PC-3 (cell line): ENCODE measurements around the gene MYLK4. TPM values are rescaled to one million over a fixed set of nuclear protein-coding genes. Genes with fewer than 3 reads are reported as not detected.

ENCODE experiments used
- ATAC-seq: fragments of 200-7000 bp; cut with Tn5 transposase; 2 replicates; pipeline ENCODE4 v1.9.1; 2020; ENCODE audit warnings: mild to moderate bottlenecking, moderate library complexity
- BruUV-seq: library from RNA; stranded (reverse); fragments of 400-500 nt; replicated peaks from 2 replicates; lab custom pipeline; 2021; lab: Mats Ljungman, UMichigan
- CTCF ChIA-PET: fragments of 300-600 bp; sonication (Branson Sonifier 250); formaldehyde crosslinking; loops from one replicate; lab custom pipeline; 2022; ENCODE audit warnings: antibody characterized with exemption; lab: Charles Lee
- POLR2A ChIA-PET: fragments of 300-600 bp; sonication (Branson Sonifier 250); formaldehyde crosslinking; loops from one replicate; lab custom pipeline; 2022; ENCODE audit warnings: antibody characterized with exemption; ENCODE audit not compliant: unreplicated experiment; lab: Charles Lee
- DNase-seq: peaks from one replicate; pipeline ENCODE4 v3.0.0-alpha.2; 2015
- H2AFZ ChIP-seq: fragments of 300-600 bp; sonication (generic); 2 replicates; pipeline ENCODE4 v1.6.0; 2016; ENCODE audit warnings: antibody characterized with exemption, low read length
- H3F3A ChIP-seq: fragments of 300-600 bp; sonication (generic); one replicate; pipeline ENCODE4 v1.6.0; 2017; ENCODE audit warnings: antibody characterized with exemption, low read length, control low read depth, mild to moderate bottlenecking; ENCODE audit not compliant: unreplicated experiment
- H3K27ac ChIP-seq: fragments of 300-600 bp; sonication (generic); 2 replicates; pipeline ENCODE4 v1.5.1; 2016; ENCODE audit warnings: mild to moderate bottlenecking, low read length
- H3K27me3 ChIP-seq: fragments of 300-600 bp; sonication (generic); 2 replicates; pipeline ENCODE4 v1.6.1; 2016; ENCODE audit warnings: low read length, mixed read lengths
- H3K36me3 ChIP-seq: fragments of 300-600 bp; sonication (generic); 2 replicates; pipeline ENCODE4 v1.6.1; 2016; ENCODE audit warnings: low read depth, mixed run types, low read length, mixed read lengths
- H3K4me1 ChIP-seq: fragments of 300-600 bp; sonication (generic); 2 replicates; pipeline ENCODE4 v1.5.1; 2016; ENCODE audit warnings: low read length; ENCODE audit not compliant: insufficient read depth
- H3K4me2 ChIP-seq: fragments of 300-600 bp; sonication (generic); 2 replicates; pipeline ENCODE4 v1.6.0; 2016; ENCODE audit warnings: low read length
- H3K4me3 ChIP-seq: fragments of 300-600 bp; sonication (generic); 2 replicates; pipeline ENCODE4 v1.5.1; 2016; ENCODE audit warnings: mild to moderate bottlenecking, low read length, mixed read lengths
- H3K79me2 ChIP-seq: fragments of 300-600 bp; sonication (generic); 2 replicates; pipeline ENCODE4 v1.6.1; 2017; ENCODE audit warnings: low read length, mixed read lengths
- H3K9ac ChIP-seq: fragments of 300-600 bp; sonication (generic); 2 replicates; pipeline ENCODE4 v1.6.0; 2016; ENCODE audit warnings: mild to moderate bottlenecking, low read length
- H3K9me2 ChIP-seq: fragments of 300-600 bp; sonication (generic); replicated peaks from 2 replicates; pipeline ENCODE4 v1.6.1; 2016; ENCODE audit warnings: mixed run types, low read length, mixed read lengths
- H3K9me3 ChIP-seq: fragments of 300-600 bp; sonication (generic); 2 replicates; pipeline ENCODE4 v1.6.1; 2016; ENCODE audit warnings: low read length, mixed read lengths
- H4K20me1 ChIP-seq: fragments of 300-600 bp; sonication (generic); 2 replicates; pipeline ENCODE4 v1.6.1; 2016; ENCODE audit warnings: low read length, mixed read lengths
- CTCF ChIP-seq: fragments of 300-600 bp; sonication (generic); conservative IDR thresholded peaks from 2 replicates; pipeline ENCODE4 v1.5.1; 2017; ENCODE audit warnings: antibody characterized with exemption, low read depth, mild to moderate bottlenecking, low read length
- EZH2 ChIP-seq: fragments of 300-600 bp; sonication (generic); IDR thresholded peaks from one replicate; pipeline ENCODE4 v1.6.1; 2017; ENCODE audit warnings: antibody characterized with exemption, mild to moderate bottlenecking, low read length; ENCODE audit not compliant: unreplicated experiment
- EZH2phosphoT487 ChIP-seq: fragments of 300-600 bp; sonication (generic); IDR thresholded peaks from 2 replicates; pipeline ENCODE4 v1.6.1; 2018; ENCODE audit warnings: mild to moderate bottlenecking, antibody characterized with exemption, low read length, borderline replicate concordance
- intact Hi-C: fragments of 100-400 bp; cut with micrococcal nuclease; formaldehyde crosslinking; loops from 2 replicates; pipeline ENCODE4 v1.9.0; 2023
- total RNA-seq: library from RNA; depleted of rRNA; stranded (reverse); fragments of >200 nt; gene quantifications from 2 replicates; pipeline ENCODE4 v1.2.3, GENCODE V29; 2014

MYLK4 gene
- total RNA-seq, 1 experiment from 2014 or later, result 0.11 TPM

DNA sequence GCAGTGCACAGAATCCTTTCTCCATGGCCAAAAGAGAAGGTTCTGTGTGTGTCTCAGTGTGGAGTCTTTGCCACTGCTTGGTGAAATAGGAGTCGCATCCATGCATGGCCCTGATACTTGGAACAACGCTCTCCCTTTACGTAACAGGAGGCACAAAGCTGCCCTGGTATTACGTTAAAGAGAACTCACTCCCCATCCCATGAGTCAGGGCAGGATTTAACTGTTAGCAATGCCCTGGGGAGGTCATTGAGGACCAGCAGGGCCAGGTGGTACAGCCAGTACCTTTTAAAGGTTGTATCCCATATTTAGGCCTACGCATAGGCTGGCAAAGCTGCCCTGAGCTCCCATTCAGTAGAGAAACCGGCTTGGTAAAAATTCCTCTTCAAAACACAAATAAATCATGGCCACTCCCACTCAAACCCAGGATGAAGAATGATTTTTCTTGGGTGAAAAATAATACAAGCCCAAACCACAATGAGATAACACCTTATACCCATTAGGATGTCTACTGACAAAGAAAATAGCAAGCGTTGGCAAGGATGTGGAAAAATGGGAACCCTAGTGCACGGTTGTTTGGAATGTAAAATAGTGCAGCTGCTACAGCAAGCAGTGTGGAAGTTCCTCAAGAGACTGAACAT, 37.1 kb downstream of the MYLK4 start:
- H3K27ac ChIP-seq, result peak overlapping the region; percentile 61
- H4K20me1 ChIP-seq, result no peaks in the 10 kb centered on the region
- DNase-seq, result no peak
- TF ChIP-seq CTCF, result no peak
- H3K9me2 ChIP-seq, result no peaks in the 10 kb centered on the region
- H3K36me3 ChIP-seq, result no peaks in the 10 kb centered on the region; the same call in 1 of the 2 replicates
- intact Hi-C loops, result no loop called here
- ATAC-seq, result no peak
- H3F3A ChIP-seq, result no peaks in the 10 kb centered on the region
- H3K4me2 ChIP-seq, result peak overlapping the region; percentile 26
- H2AFZ ChIP-seq, result no peak overlapping the region
- peaks cover 15% of the 10 kb centered on the region for H3K9me3 ChIP-seq
- ChIA-PET POLR2A (interaction anchor here (0.5 kb wide), 1 partner anchor 72 kb away, joined by 3 read pairs; no protein-coding TSS in a partner anchor), CTCF (no interaction called here)
- H3K4me1 ChIP-seq, result peaks cover 21% of the 10 kb centered on the region
- H3K9ac ChIP-seq, result no peak overlapping the region
- BruUV-seq, result no TSS peak
- H3K4me3 ChIP-seq, result no peak overlapping the region
- no peaks in the 10 kb centered on the region for H3K79me2 ChIP-seq
- H3K27me3 ChIP-seq, result no peaks in the 10 kb centered on the region

DNA sequence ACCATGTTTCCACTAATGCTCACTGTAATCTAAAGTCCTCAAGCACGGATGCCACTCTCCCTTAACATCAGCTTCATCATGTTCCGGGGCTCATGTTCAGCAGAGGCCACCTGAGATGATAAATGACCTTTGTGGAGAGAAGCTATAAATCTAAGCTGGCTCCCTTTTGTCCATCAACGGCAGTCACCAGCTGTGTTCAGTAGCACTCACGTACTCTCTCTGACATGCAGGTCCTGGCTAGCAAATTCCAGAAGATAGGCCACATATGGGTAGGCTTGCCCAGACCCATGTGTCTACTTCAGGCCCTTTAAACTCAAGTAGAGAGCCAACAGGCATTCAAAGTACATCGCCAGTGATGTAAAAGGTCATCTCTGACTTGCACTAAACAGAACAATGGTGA, 38.6 kb downstream of the MYLK4 start:
- intact Hi-C loops, result no loop called here

GRCh38 chr6:2710412-2710811, 40.3 kb downstream of the MYLK4 start:
- H2AFZ ChIP-seq, result no peak overlapping the region
- H3K9ac ChIP-seq, result no peak overlapping the region
- H3K9me3 ChIP-seq, result peaks cover 15% of the 10 kb centered on the region
- POLR2A ChIA-PET, result no interaction called here
- H3K9me2 ChIP-seq, result no peaks in the 10 kb centered on the region
- DNase-seq, result no peak
- ATAC-seq, result no peak
- intact Hi-C loops, result no loop called here
- no peaks in the 10 kb centered on the region for H3K79me2 ChIP-seq
- peaks cover 21% of the 10 kb centered on the region for H3K4me1 ChIP-seq
- H3K27ac ChIP-seq, result no peak overlapping the region
- no peak for TF ChIP-seq CTCF
- TF ChIP-seq EZH2, result no peak
- TF ChIP-seq EZH2phosphoT487, result no peak
- no peak overlapping the region for H3K4me2 ChIP-seq
- H3F3A ChIP-seq, result no peaks in the 10 kb centered on the region
- BruUV-seq, result no TSS peak
- H3K4me3 ChIP-seq, result no peak overlapping the region
- H4K20me1 ChIP-seq, result no peaks in the 10 kb centered on the region
- no peaks in the 10 kb centered on the region for H3K27me3 ChIP-seq
- no peaks in the 10 kb centered on the region; the same call in 1 of the 2 replicates for H3K36me3 ChIP-seq
- CTCF ChIA-PET, result no interaction called here

More for the DNA sequence above, 38.6 kb downstream of the MYLK4 start:
- no peaks in the 10 kb centered on the region for H3K79me2 ChIP-seq
- no peak for DNase-seq
- H2AFZ ChIP-seq, result no peak overlapping the region
- TF ChIP-seq EZH2phosphoT487, result no peak
- no peak for TF ChIP-seq CTCF
- no peak for TF ChIP-seq EZH2
- no peaks in the 10 kb centered on the region; the same call in 1 of the 2 replicates for H3K36me3 ChIP-seq
- H3K27ac ChIP-seq, result no peak overlapping the region
- H3F3A ChIP-seq, result no peaks in the 10 kb centered on the region
- no peak overlapping the region for H3K4me2 ChIP-seq
- H3K4me3 ChIP-seq, result no peak overlapping the region
- H3K4me1 ChIP-seq, result peaks cover 21% of the 10 kb centered on the region
- CTCF ChIA-PET, result no interaction called here
- no peak for ATAC-seq
- H3K9me2 ChIP-seq, result no peaks in the 10 kb centered on the region
- POLR2A ChIA-PET, result no interaction called here
- H3K9ac ChIP-seq, result no peak overlapping the region
- BruUV-seq, result no TSS peak
- H3K9me3 ChIP-seq, result peaks cover 15% of the 10 kb centered on the region
- no peaks in the 10 kb centered on the region for H4K20me1 ChIP-seq
- no peaks in the 10 kb centered on the region for H3K27me3 ChIP-seq
